Cardiac muscle cell (in vitro differentiated cells and primary cell): Measurements from ENCODE around the gene MICU1. TPM values are rescaled to one million over a fixed set of nuclear protein-coding genes. Genes with fewer than 3 reads are reported as not detected.
A peak's percentile ranks its signal among the peaks of the same experiment; 100 is the strongest.

Experiments used
- DNase-seq, 2 donors: peaks; one replicate each; pipeline versions ENCODE4 v3.0.0 to v3.0.0-alpha.2; 2010 to 2017; ENCODE audit warnings: low read depth in 1 of 2, low spot score in 1 of 2
- H3K27ac ChIP-seq: fragments of 200-600 bp; sonication (generic); 2 replicates; pipeline ENCODE4 v1.5.1; 2016
- H3K27me3 ChIP-seq: fragments of 200-600 bp; sonication (generic); 2 replicates; pipeline ENCODE4 v1.6.0; 2016; ENCODE audit warnings: control low read depth
- H3K36me3 ChIP-seq: fragments of 200-600 bp; sonication (generic); 2 replicates; pipeline ENCODE4 v1.5.1; 2016; ENCODE audit warnings: control low read depth
- H3K4me1 ChIP-seq: fragments of 200-600 bp; sonication (generic); 2 replicates; pipeline ENCODE4 v1.8.1; 2017; ENCODE audit warnings: low read depth, mild to moderate bottlenecking, mixed run types
- H3K4me3 ChIP-seq: fragments of 200-600 bp; sonication (generic); 2 replicates; pipeline ENCODE4 v1.5.1; 2016; ENCODE audit warnings: mild to moderate bottlenecking
- H3K9me3 ChIP-seq: fragments of 200-600 bp; sonication (generic); 2 replicates; pipeline ENCODE4 v1.5.1; 2017; ENCODE audit warnings: low read depth, mild to moderate bottlenecking, control low read depth
- polyA plus RNA-seq: library from polyadenylated mRNA; unstranded; fragments of >200 nt; fragmentation: Nextera tagmentation; extraction: Ambion mirVana; gene quantifications from 2 replicates; pipeline ENCODE4 v1.2.1, GENCODE V29; 2016
- total RNA-seq: library from RNA; depleted of rRNA; stranded (reverse); fragments of >200 nt; gene quantifications from 2 replicates; pipeline ENCODE4 v1.2.3, GENCODE V29; 2016
- TF ChIP-seq, protein P1 (sequence below): IDR thresholded peaks from 2 replicates; pipeline ENCODE4 v1.5.1; 2012; ENCODE audit warnings: low read depth, mild to moderate bottlenecking, low read length

Gene MICU1
- total and polyA plus RNA-seq, 2 experiments from 2014 or later, result 48.3 to 53.2 TPM

DNA sequence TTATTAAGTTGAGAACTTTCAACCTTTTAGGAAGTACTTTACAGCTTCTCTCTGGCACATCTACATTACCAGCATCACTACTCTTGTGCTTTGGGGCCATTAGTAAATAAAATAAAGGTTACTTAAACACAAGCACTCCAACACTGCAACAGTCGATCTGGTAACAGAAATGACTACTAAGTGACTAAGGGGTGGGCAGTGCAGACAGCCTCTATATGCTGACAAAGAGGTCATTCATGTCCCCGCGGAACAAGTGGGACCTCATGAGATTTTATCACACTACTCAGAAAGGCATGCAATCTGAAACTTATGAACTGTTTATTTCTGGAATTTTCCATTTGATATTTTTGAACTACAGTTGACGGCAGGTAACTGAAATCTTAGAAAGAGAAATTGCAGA lies 159.9 kb downstream of the MICU1 start:
- no peaks in the 10 kb centered on the region for H3K9me3 ChIP-seq
- H3K4me1 ChIP-seq, result peaks cover 4% of the 10 kb centered on the region
- H3K27ac ChIP-seq, result no peak overlapping the region
- H3K4me3 ChIP-seq, result no peak overlapping the region
- TF ChIP-seq, protein P1, sequence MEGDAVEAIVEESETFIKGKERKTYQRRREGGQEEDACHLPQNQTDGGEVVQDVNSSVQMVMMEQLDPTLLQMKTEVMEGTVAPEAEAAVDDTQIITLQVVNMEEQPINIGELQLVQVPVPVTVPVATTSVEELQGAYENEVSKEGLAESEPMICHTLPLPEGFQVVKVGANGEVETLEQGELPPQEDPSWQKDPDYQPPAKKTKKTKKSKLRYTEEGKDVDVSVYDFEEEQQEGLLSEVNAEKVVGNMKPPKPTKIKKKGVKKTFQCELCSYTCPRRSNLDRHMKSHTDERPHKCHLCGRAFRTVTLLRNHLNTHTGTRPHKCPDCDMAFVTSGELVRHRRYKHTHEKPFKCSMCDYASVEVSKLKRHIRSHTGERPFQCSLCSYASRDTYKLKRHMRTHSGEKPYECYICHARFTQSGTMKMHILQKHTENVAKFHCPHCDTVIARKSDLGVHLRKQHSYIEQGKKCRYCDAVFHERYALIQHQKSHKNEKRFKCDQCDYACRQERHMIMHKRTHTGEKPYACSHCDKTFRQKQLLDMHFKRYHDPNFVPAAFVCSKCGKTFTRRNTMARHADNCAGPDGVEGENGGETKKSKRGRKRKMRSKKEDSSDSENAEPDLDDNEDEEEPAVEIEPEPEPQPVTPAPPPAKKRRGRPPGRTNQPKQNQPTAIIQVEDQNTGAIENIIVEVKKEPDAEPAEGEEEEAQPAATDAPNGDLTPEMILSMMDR, result no peak
- DNase-seq, result no peak
- no peaks in the 10 kb centered on the region for H3K36me3 ChIP-seq
- H3K27me3 ChIP-seq, result no peaks in the 10 kb centered on the region

DNA sequence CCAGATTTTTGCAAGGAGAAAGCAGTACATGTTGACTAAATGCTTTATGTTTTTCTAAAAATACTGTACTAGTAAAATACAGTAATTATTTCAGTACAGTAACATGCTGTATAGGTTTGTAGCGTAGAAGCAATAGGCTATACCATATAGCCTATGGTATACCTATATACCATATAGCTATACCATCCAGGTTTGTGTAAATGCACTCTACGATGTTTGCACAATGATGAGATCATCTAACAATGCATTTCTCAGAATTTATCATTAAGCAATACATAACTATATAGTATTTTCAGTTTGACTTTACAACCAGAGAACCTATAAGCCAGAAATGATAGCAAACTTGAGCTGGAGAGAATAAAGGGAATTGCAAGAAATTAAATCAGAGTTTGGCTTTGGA lies 161.4 kb downstream of the MICU1 start:
- TF ChIP-seq, protein P1, result no peak
- Histone ChIP-seq H3K27me3 (no peaks in the 10 kb centered on the region), H3K27ac (no peak overlapping the region), H3K36me3 (no peaks in the 10 kb centered on the region), H3K9me3 (no peaks in the 10 kb centered on the region), H3K4me1 (peaks cover 4% of the 10 kb centered on the region), H3K4me3 (no peak overlapping the region)
- no peak for DNase-seq

DNA sequence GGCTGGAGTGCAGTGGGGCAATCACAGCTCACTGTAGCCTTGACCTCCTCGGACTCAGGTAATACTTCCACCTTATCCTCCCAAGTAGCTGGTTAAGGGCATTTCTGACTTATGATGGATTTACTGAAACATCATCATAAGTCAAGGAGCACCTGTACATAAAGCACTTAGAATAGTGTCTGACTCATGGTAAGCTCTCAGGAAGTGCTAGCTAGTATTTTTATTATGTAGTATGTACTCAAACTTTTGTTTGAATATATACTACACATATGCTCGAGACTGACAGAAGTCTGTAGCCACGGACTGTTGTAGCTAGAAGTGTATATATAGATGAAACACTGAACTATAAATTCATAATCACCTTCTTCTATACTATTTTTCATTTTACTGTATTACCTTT lies 163.6 kb downstream of the MICU1 start:
- H3K4me1 ChIP-seq, result peaks cover 4% of the 10 kb centered on the region
- no peak overlapping the region for H3K4me3 ChIP-seq
- H3K9me3 ChIP-seq, result no peaks in the 10 kb centered on the region
- TF ChIP-seq, protein P1, result no peak
- no peak overlapping the region for H3K27ac ChIP-seq
- no peak for DNase-seq
- no peaks in the 10 kb centered on the region for H3K36me3 ChIP-seq
- no peaks in the 10 kb centered on the region for H3K27me3 ChIP-seq

DNA sequence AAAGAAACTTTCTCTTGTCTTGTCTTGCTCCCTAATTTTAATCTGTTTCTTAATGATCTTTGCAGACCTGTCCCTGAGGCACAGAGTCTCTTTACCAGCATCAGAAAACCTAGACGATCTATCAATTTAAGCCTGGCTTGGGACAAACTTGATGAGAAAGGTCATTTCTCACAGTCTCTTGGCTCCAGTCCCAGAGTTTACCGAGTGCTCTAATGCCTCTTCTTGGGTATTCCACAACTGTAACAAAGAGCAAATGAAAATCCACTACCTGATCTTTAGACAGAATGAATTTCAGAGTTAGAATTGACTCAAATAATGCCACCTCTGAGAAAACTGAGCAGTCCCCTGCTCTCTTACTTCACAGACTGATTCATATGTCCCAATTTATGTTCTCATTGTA lies 164.8 kb downstream of the MICU1 start:
- peak; percentile 12 to 15 for DNase-seq
- TF ChIP-seq, protein P1, result no peak
- Histone ChIP-seq H3K27ac (peak overlapping the region; percentile 9), H3K27me3 (no peaks in the 10 kb centered on the region), H3K9me3 (no peaks in the 10 kb centered on the region), H3K36me3 (no peaks in the 10 kb centered on the region), H3K4me3 (no peak overlapping the region), H3K4me1 (peaks cover 3% of the 10 kb centered on the region)

DNA sequence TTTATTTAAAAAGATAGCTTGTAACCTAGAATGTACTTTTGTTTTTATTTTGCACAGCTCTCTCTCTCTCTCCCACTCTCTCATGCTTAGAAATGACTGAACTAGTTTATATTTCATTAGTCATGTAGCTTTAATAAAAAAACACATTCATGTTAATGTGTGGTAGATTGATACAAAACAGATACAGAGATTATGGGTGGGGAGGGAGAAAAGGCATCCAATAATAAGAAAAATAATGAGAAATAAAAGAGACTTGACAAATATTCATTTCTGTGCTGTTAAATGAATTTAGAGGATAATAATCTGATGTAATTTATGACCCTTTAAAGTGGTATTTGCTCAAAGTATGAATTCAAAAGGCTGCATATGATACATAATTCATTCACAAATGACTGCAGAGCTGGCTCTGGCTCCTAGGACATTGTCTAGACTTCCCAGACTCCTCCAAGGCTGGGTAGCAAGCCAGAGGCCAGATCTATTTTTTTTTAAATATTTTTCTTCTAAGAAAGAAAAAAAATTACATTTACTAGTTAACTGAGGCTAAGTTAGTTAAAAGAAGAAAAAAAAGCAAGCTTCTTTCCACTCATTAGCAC lies 165.5 kb downstream of the MICU1 start:
- Histone ChIP-seq H3K36me3 (no peaks in the 10 kb centered on the region), H3K27me3 (no peaks in the 10 kb centered on the region), H3K9me3 (no peaks in the 10 kb centered on the region), H3K4me1 (no peaks in the 10 kb centered on the region), H3K27ac (no peak overlapping the region), H3K4me3 (no peak overlapping the region)
- DNase-seq, result no peak
- TF ChIP-seq, protein P1, result no peak

DNA sequence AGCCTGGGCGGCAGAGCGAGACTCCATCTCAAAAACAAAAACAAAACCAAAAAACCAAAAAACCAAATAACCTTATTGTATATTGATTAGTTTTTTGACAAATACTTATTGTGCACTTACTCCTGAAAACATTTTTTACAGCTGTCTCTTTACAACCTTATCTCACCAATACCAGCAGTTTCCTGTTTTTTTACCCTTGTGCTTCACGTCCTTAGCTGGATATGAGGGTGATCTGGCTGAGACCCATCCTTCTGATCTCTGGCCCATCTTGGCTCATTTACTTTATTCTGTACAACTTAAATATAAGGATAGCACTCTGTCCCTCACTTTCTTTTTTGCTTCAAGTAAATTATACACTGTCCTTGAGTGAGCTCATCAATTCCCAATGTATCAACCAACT lies 166.6 kb downstream of the MICU1 start:
- Histone ChIP-seq H3K36me3 (no peaks in the 10 kb centered on the region), H3K9me3 (no peaks in the 10 kb centered on the region), H3K27ac (no peak overlapping the region), H3K4me3 (no peak overlapping the region), H3K27me3 (no peaks in the 10 kb centered on the region), H3K4me1 (no peaks in the 10 kb centered on the region)
- no peak for DNase-seq
- TF ChIP-seq, protein P1, result no peak
